Ecto neural progenitor cell (in vitro differentiated cells): ENCODE data around the gene TMEM233.

Experiments
- DNase-seq: peaks from one replicate; pipeline ENCODE4 v3.0.0-alpha.2; 2018; ENCODE audit warnings: low spot score

TMEM233 gene

GRCh38 chr12:119681728-119682638 is 88.4 kb downstream of the TMEM233 start:
- no peak for DNase-seq

GRCh38 chr12:119682639-119683252 is 89.2 kb downstream of the TMEM233 start:
- DNase-seq, result no peak

GRCh38 chr12:119683413-119683812 is 89.8 kb downstream of the TMEM233 start:
- no peak for DNase-seq

- no peak for DNase-seq
Measured at GRCh38 chr12:119683816-119684215, 90.2 kb downstream of the TMEM233 start.

GRCh38 chr12:119684711-119685369 is 91.3 kb downstream of the TMEM233 start:
- no peak for DNase-seq

GRCh38 chr12:119685375-119685774 is 91.8 kb downstream of the TMEM233 start:
- no peak for DNase-seq

- DNase-seq, result no peak
Measured at GRCh38 chr12:119686355-119686754, 92.8 kb downstream of the TMEM233 start.

GRCh38 chr12:119686776-119687175 is 93.2 kb downstream of the TMEM233 start:
- no peak for DNase-seq

GRCh38 chr12:119687406-119687805 is 93.8 kb downstream of the TMEM233 start:
- no peak for DNase-seq

GRCh38 chr12:119687879-119688278 is 94.3 kb downstream of the TMEM233 start:
- no peak for DNase-seq

GRCh38 chr12:119689935-119690500 is 96.4 kb downstream of the TMEM233 start:
- no peak for DNase-seq

- no peak for DNase-seq
Measured at GRCh38 chr12:119691202-119691810, 97.7 kb downstream of the TMEM233 start.

GRCh38 chr12:119692410-119692809 is 98.8 kb downstream of the TMEM233 start:
- no peak for DNase-seq
